Non-pigmented ciliary epithelial cell (primary cell): ENCODE results near the gene FCMR.
"Not testable (repeated sequence)": the region's sequence is repeated elsewhere in the genome, so short reads cannot be mapped to it uniquely, and the experiment has no call there.

Experiments
- DNase-seq: peaks from one replicate; pipeline ENCODE4 v3.0.0-alpha.2; 2010; ENCODE audit warnings: low read depth

FCMR gene

DNA sequence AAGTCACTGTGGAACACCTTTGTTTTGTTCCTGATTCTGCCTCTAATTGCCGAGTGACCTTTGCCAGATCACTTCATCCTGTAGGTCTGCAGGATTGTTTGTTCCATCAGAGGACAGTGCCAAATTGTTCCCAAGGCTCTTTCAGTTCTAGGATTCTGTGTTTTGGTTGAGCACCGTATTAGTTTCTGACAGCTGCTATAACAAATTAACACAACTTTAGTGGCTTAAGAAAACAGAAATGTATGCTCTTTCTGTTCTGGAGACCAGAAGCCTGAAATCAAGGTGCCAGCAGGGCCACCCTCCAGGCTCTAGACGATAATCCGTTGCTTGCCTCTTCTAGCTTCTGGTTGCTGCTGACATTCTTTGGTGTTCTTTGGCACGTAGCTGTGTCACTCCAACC is 27.9 kb upstream of the FCMR start:
- DNase-seq = no peak

- no peak for DNase-seq
These were observed 27.5 kb upstream of the FCMR start for GRCh38 chr1:206949208-206949607.

DNA sequence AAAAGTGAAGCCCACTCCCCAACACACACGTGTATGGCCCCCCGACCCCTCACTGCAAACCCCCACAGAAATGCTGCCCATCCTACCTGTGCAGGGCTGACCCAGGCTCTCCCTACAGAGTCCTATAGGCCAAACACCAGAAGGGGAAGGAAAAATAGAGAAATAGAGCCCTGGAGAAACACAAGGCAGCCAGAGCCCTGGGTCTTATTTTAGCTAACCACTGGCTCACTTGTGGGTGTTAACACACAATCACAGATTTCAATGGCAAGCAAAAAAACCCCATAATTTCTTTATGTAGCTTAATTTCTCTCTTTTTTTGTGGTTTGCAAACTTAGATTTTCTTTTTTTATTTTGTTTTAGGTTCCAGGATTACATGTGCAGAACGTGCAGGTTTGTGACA is 25.5 kb upstream of the FCMR start:
- DNase-seq = no peak

DNA sequence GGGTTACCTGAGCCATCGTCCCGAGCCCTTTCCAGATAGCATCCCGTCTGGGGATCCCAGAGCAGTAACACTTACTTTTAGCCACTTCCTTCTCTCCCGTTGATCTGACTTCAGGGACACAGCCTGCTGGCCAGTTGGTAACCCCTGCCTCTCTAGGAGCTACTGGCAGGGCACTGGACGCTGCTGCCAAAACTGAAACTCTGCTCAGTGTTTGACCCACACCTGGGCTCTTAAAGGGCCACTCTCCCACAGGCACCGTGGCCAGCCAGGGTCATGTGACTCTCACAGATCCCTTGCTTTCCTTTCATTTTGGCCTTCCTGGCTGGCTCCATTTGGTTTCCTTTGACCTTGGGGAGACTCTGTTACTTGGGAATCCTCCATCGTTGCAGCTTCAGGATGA is 24.5 kb upstream of the FCMR start, which contains the start of gene PIGR:
PIGR (minus strand) TSS at position 206 of the 400 bp plus-strand sequence. CDS start 5,935 bp downstream, outside the sequence.
- DNase-seq = no peak

GRCh38 chr1:206945779-206946178 is 24.0 kb upstream of the FCMR start:
- DNase-seq = no peak

- no peak for DNase-seq
These were observed 23.0 kb upstream of the FCMR start for GRCh38 chr1:206944703-206945102.

DNA sequence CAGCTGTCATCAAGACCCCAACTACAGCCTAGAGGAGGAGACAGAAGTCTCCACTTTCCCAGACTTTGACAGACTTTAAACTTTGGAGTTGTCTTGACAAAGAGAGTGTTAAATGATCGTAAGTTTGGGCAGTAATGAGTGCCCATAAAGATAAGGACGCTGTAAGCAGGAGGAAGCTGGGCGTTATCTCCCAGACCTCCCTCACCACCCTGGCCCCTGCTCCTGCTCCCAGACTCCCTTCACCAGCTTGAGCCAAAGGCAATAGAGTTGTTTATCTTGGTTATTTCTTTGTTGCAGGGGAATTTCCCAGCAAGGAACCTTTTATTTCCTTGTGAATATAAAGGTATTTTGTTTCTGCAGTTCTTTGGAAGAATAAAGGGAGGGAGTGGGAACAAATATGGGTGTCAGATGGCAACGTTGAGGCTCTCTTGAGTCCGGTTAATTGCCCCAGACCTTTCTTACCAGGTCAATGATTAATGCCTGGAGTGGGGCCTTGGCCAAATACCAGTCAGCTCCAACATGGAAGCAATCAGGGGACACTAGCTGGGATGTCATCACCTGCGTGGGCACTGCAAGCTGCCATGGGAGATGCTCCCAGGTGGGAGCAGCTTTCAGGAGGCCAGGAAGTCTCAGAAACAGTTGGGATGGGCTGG is 20.2 kb upstream of the FCMR start:
- no peak for DNase-seq

DNA sequence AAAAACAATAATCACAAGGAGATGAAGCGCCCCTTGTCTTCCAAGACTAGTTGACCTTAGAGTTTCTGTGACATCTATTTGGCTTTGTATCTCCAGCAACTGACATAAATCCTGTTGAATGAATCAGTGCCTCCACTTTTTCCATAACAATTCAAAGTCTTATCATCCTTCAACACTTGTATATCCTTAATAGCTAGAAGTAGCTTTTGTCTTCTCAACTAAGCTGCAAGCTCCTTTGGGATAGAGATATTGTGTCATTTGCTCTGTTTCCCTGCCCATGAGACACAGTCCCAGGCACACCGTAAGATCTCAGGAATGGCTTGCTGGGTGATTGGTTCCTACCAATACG is 18.8 kb upstream of the FCMR start:
- no peak for DNase-seq

GRCh38 chr1:206939841-206940587 is 18.3 kb upstream of the FCMR start:
- no peak for DNase-seq

- no peak for DNase-seq
These were observed 17.4 kb upstream of the FCMR start for GRCh38 chr1:206939131-206939530.

GRCh38 chr1:206937425-206937824 is 15.7 kb upstream of the FCMR start:
- DNase-seq = no peak

DNA sequence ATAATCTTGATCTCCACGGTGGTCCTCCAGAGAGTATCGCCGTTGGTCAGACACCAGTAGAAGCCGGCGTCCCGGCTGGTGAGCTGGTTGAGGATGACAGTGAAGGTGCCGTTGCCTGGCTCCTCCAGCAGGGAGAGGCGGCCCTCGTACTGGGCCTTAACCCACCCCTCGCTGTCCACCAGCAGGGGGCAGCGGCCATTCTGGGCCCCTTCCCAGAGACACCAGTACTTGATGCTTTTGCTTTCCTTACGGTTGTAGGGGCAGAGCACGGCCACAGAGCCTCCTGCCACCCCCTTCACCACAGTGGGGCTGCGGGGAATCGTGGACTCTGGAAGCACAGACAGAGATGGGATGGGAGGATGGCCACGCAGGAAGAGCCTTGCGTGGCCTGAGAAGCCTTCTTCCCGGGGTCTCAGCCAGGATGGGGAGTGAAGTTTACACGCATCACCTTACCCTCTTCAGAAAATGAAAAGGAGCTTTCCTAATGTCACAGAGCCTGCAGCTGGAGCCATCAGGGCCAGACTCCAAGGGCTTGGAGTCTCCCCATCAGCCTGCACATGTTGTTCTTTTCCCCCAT is 13.8 kb upstream of the FCMR start:
- no peak for DNase-seq

GRCh38 chr1:206933333-206933945 is 11.7 kb upstream of the FCMR start:
- no peak for DNase-seq

GRCh38 chr1:206932177-206932576 is 10.4 kb upstream of the FCMR start:
- no peak for DNase-seq

DNA sequence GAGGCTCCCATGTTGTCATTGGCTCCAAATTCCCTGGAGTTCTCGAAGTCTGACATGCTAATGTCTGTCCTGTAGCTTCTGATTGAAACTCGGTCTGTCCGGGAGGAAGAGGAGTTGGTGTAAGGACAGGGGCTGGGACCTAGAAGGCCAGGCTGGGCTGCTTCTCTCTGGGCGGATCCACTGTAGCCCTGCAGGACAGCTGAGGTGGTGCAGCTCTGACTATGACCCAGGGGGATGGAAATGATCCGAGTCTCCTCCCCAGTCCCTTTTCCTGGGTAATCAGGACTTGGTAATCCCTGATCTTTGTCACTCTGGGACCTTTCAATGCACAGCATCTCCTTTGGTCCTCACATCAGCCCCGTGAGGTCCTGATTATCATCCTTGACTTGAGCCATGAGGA is 10.0 kb upstream of the FCMR start:
- no peak for DNase-seq

DNA sequence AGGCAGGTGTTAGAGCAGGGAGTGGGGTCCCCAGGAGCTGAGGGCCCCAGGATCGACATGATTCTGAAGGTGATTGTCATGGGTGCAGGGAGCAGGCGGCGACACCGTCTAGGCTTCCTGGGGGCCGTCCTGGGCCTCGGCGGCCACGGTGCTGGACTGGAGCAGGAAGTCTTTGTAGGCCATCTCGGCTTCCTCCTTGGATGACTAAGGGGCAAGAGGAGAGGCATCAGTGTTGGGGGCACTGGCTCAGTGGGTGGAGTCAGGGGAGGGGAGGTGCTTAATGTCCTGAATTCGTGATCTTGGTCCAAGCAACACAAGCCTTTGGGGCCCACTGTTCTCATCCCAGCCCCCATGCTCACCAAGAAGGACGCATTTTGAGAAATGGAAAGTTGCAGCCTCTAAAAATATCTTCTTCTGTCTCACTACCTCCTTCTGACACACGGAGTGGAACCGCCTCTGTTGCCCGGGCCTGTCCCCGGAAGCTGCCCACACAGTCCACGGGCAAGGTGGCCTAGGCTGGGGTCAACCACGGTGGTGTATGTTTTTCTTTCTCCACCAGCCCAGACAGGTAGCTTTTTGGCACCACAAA is 8.6 kb upstream of the FCMR start:
- DNase-seq = no peak

GRCh38 chr1:206929524-206929923 is 7.8 kb upstream of the FCMR start:
- DNase-seq = no peak

DNA sequence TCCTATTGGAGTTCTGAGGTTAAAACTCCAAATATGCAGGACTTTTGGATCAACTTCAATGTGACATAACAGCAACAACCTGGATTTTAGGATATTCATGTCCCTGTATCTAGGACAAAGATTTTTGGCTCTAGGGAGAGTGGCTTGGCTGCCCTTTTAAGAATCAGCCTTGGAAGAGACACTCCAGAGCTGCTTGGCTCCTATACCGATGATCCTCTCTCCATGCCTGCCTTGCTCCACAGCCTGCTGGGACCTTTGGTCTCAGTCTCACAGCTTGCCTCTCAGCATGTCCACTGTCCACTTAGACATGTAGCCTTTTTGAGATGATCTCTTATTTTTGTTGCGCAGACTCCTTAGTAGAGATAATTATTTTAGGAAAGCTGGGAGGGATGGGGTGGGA is 4.5 kb upstream of the FCMR start:
- no peak for DNase-seq

DNA sequence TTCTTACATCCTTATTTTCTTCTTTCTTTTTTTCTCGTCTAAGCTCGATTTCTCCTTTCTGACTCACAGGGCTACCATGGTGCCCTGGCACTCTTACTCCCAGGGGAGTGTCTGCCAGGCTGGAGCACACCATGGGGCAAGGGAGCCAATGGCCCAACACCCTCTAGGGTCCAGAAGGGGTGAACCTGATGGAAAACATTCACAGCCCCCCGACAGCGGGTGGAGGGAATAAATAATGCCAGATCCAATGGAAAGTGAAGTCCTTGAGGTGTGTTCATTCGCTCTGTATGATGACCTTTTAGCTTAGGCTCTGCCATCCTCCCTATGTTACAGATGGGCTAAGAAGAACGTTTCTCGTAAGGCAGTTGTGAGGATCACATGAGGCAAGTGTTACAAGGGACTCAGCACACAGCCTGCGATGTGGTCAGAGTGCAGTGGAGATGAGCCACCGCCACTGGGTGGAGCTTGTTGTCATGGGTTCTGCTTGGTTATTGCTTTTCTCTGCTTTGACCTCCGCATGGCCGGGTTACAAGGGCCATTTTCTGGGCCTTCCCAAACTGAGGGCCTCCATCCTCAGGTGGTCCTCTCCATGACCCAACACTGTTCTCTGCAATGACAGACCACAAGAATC is 3.5 kb upstream of the FCMR start:
- no peak for DNase-seq

DNA sequence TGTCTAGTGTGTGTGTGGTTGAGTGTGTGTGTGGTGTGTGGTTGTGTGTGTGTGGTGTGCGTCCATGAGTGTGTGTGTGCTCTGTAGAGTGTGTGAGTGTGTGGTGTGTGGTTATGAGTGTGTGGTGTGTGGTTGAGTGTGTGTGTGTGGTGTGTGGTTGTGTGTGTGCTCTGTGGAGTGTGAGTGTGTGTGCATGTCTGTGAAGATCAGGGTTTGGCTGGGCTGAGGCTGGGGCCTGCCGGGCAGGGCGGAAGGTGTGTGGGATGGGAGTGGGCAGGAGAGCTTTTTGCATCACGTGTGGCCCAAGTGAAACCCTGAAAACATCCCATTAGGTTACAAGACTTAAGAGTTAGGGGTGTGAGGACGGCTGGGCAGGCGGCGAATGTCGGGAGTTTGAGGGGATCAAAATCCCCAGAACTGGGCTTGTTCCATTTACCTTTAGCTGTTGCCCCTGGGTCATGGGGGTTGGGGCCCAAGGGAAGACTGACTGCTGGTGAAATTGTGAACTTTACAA is 2.9 kb upstream of the FCMR start:
- DNase-seq = no peak

GRCh38 chr1:206923961-206924557 is 2.3 kb upstream of the FCMR start:
- not testable (repeated sequence) for DNase-seq
